GM20000 (cell line): ENCODE measurements around the gene CDK16.

Source experiments
- DNase-seq: peaks from one replicate; pipeline ENCODE4 v3.0.0; 2012; ENCODE audit warnings: low spot score
- TF ChIP-seq, protein P1 (sequence below): IDR thresholded peaks from 2 replicates; pipeline ENCODE4 v1.5.1; 2012; ENCODE audit warnings: mild to moderate bottlenecking, control low read depth; ENCODE audit errors: extremely low read depth, missing control alignments

Gene CDK16

DNA sequence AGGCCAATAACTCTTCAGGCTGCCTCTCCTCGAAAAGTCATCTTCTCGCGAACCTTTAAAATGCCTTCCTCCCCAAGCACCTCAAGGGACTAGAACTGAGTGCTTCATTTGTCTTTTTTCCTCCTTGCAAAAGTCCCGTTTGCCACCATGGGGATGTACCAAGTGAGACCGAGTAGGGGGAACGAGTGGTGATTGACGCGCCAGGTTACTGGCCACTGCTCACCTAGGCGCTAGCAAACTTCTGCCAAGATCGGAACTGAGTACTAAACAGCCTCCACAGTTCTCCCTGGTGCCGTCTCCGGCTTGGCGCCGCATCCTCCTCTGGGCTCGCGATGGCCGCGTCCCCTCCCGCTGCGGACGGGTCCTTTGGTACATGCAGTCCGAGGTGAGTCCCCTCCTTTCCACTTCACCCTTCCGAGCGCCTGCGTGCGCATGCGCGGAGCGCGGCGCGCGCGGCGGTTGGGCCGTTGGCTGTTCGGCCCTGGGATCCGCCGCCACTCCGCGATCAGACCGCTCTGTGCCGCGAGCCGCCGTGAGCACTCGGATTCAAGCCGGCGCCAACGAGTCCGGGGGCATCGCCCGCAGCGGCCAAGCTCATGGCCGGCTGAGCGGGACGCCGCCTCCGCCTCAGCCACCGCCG lies at the start of gene CDK16:
CDK16 (plus strand) TSS at position 402 of the 640 bp plus-strand sequence. CDS start 4,877 bp downstream, outside the sequence.
- TF ChIP-seq, protein P1, sequence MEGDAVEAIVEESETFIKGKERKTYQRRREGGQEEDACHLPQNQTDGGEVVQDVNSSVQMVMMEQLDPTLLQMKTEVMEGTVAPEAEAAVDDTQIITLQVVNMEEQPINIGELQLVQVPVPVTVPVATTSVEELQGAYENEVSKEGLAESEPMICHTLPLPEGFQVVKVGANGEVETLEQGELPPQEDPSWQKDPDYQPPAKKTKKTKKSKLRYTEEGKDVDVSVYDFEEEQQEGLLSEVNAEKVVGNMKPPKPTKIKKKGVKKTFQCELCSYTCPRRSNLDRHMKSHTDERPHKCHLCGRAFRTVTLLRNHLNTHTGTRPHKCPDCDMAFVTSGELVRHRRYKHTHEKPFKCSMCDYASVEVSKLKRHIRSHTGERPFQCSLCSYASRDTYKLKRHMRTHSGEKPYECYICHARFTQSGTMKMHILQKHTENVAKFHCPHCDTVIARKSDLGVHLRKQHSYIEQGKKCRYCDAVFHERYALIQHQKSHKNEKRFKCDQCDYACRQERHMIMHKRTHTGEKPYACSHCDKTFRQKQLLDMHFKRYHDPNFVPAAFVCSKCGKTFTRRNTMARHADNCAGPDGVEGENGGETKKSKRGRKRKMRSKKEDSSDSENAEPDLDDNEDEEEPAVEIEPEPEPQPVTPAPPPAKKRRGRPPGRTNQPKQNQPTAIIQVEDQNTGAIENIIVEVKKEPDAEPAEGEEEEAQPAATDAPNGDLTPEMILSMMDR, result no peak
- DNase-seq, result peak; percentile 88

DNA sequence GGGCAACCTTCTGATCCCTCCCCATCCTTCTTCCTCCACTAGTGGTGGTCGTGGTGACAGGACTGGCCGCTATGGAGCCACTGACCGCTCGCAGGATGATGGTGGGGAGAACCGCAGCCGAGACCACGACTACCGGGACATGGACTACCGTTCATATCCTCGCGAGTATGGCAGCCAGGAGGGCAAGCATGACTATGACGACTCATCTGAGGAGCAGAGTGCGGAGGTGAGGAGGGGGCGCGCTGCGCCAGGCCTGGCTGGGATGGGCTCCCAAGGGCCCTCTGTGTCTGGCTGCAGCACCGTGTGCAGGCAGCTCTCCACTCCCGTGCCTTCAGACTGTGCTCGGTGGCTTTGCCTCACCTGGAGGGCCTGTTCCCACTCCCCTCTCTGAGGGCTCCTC lies 49.2 kb upstream of the CDK16 start:
- no peak for DNase-seq
- TF ChIP-seq, protein P1, result no peak

DNA sequence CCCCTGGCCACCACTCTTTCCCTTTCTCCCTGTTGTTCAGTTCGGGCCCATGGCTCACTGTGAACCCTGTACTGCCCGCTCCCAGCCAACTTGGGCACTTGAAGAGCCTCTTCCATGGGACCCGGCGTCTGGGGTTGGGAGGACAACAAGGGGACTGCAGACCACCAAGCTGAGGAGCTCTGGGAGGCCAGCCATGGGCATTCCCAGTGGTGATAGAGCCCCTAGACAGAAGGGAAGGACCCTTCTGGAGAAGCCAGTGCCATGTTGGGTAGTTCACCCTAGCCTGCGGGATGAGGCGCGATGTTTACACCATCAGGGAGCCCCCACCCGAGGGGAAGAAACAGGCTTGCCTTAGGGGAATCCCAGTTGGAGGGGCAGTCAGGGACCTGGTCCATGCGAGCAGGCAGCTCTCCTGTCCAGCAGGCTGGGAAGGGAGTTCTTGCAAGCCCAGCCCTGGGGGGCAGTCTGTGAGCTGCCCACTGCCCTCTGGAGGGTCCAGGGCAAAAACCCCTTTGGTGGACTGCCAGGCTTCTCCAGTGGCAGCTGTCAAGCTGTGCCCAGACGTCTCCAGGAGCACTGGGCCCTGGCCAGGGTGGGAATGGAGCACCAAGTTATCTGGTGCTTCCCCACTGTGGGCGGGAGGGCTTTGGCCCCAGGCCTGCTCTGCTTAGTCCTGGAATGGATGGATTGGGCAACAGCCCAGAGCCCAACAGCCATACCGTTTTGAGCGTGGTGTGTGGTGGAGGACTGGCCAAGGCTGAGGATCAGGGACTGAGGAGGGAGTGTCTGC lies 48.6 kb upstream of the CDK16 start:
- DNase-seq, result no peak
- TF ChIP-seq, protein P1, result no peak

DNA sequence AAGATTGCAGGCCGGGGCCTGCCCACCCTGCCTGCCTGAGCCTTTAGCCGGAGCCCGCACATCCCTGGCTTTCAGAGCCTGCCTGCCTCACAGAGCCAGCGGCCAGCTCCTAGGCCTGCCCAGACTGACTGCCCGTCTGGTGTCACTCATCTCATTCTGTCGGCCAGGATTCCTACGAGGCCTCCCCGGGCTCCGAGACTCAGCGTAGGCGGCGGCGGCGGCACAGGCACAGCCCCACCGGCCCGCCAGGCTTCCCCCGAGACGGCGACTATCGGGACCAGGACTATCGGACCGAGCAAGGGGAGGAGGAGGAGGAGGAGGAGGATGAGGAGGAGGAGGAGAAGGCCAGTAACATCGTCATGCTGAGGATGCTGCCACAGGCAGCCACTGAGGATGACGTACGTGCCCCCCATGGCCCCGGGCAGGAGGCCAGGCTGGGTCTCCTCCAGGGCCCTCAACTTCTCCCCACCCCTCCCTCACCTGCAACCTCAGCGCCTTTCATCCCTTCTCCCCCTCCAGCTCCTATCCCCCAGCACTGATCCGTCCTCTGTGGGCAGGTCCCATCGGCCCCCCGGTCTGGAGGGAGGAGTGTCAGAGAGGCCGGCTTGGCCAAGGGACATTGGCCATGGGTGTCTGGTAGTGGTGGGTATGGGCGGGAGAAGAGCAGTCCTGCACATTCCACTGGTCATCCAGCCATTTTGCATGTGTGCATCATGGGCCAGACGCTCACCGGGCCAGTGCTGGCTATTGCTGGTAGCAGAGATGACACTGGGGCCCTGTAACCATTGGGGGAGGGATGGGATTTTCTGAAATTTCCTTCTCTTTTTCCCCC lies 47.4 kb upstream of the CDK16 start:
- no peak for DNase-seq

DNA sequence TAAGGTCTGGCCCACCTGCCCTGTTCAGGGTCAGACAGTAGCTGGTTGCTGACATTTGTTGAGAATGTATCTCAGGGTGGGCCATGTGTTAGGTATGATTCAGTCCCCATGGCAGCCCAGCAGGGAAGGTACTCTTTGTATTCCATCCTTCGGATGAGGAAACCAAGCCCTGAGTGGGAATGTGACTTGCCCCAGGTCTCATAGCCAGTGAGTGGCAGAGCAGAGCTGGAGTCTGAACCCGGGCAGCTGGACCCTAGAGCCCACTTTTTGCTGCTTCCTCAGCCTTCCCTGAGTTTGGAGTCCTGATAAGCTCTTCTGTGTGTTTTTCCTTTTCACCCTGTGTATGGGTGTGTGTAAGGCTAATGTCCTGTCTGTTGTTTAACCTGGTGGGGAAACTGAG lies 46.5 kb upstream of the CDK16 start:
- no peak for DNase-seq
- TF ChIP-seq, protein P1, result no peak

More for the DNA sequence above, 47.4 kb upstream of the CDK16 start:
- TF ChIP-seq, protein P1, result no peak

DNA sequence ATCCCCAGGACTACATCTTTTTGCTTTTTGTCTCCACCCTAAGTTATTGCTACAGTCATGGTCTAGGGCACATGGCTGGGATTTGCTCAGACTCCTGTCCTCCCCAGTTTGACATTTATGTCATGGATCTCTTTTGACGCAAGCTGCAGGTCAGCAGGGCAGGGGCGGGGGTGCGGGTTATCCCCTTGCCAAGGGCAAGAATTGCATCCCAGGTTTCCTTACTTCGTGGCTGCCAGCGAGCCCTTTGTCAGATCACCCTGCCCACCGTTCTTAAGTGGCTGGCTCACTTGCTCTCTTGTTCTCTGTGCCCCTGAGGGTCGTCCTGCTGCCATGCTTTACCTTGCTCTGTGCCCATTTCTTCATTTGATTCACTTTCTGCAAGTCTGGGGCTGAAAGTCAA lies 45.9 kb upstream of the CDK16 start:
- TF ChIP-seq, protein P1, result no peak
- no peak for DNase-seq
